Measurements from ENCODE around the gene CCL4. TPM values are rescaled to one million over a fixed set of nuclear protein-coding genes. Genes with fewer than 3 reads are reported as not detected.
"Not testable (repeated sequence)": the region's sequence is repeated elsewhere in the genome, so short reads cannot be mapped to it uniquely, and the experiment has no call there.

The CCL4 gene
- 10 to 100 TPM in 1 of 10 donors, 1 to 10 TPM in 8, under 1 TPM in 1; 0.48 to 16.8 (median 3.3) TPM for polyA plus RNA-seq (ENCODE audit: insufficient read length in 10 of 10)
- long read RNA-seq, donor 1, partial matches to known transcripts, result 0 of 4 reads
- long read RNA-seq, donor 1, other reads (novel, unspliced or antisense), result 0 of 4 reads
- long read RNA-seq, donor 2, partial matches to known transcripts, result 0 of 1 reads
- long read RNA-seq, donor 2, other reads (novel, unspliced or antisense), result 0 of 1 reads
- long read RNA-seq, donor 3, result 0 reads
- long read RNA-seq, donor 4, partial matches to known transcripts, result 0 of 1 reads
- long read RNA-seq, donor 4, other reads (novel, unspliced or antisense), result 0 of 1 reads
- long read RNA-seq, donor 5, partial matches to known transcripts, result 0 of 2 reads
- long read RNA-seq, donor 5, other reads (novel, unspliced or antisense), result 0 of 2 reads
- long read RNA-seq, donor 6, result 0 reads
- long read RNA-seq, donor 7, partial matches to known transcripts, result 0 of 3 reads
- long read RNA-seq, donor 7, other reads (novel, unspliced or antisense), result 0 of 3 reads
- long read RNA-seq, donor 8, result 0 reads
- long read RNA-seq, donor 9, result 0 reads

DNA sequence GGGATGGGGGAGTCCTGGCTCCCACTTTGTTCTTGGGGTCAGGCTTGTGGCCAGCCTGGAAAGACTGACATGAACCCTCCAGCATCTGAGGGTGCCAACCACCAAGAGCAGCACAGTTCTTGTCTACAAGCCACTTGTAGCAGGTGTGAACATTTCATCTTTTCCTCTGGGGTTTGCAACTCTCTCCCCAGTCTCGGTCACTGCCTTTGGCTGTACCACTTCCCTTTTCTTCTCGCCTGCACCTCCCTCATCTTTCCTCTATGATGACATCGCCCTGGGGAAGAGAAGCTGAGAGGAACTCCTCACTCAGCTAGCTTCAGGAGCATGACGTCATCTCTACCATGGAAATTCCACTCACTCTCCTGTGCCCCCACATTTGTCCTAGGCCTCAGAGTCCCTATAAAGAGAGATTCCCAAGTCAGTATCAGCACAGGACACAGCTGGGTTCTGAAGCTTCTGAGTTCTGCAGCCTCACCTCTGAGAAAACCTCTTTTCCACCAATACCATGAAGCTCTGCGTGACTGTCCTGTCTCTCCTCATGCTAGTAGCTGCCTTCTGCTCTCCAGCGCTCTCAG is at the start of gene CCL4:
Gene CCL4, plus strand, starts transcription at position 427 of the 575 bp plus-strand sequence. Its CDS starts 79 bp downstream, at position 506.
- DNase-seq, result not testable (repeated sequence)

DNA sequence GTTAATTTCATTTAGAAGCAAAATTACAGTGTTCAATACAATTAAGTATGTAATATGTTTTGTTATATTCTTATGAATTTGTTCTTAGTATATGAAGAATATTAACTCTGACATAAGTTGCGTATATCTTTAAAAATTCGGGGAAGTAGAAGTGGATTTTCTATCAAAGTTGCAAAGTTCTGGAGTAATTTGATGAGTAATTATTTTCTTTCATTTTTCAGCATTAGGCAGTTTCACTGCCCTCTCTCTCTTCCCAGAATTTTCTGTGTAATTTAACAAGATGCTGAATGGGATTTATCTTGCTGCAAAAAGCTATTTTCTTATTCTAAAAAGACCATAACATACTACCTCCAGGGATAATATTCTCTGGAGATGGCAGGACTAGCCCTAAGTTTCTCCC is 48.5 kb upstream of the CCL4 start:
- DNase-seq, result no peak

DNA sequence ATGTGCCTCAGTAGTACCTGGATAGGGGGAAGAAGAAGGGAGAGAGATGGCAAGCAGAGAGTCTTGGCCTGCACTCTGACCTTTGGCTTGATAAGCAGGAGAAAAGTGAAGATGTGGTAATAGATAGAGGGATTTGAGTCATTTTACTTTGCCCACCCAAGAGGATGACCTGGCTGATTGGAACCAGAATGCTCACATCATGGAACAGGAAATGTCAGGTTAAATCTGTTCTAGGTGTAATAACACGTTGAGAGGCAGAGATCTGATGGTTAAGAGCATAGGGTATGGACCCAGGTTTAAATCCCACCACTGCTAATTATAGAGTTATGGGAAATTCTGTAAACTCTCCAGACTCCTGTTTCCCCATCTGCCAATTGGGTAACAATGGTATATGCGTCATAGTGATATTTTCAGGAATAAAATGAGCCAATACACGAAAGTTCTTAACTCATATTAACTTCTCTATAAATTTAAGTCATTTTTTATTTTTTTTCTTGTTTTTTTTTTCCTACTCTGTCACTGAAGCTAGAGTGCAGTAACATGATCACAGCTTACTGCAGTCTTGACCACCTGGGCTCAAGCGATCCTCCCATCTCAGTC is 47.6 kb upstream of the CCL4 start:
- DNase-seq, result no peak

DNA sequence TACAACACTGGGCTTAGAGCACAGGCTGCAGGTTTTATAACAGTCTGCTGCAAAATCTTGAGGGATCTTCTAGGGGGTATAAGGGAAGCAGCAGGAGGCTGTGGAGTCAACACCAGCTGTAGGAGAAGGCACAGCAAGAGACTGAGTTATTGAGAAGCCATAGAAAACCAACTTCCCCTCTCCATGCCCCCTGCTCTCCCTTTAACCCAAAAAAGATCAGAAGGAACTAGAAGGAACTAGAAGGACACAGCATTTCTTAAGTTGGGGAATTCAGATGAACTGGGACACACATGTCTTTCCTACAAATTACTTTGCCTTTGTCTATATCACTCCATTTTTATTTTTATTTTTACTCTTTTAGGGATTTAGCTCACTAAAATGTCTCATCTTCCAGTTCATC is 45.7 kb upstream of the CCL4 start:
- no peak for DNase-seq

DNA sequence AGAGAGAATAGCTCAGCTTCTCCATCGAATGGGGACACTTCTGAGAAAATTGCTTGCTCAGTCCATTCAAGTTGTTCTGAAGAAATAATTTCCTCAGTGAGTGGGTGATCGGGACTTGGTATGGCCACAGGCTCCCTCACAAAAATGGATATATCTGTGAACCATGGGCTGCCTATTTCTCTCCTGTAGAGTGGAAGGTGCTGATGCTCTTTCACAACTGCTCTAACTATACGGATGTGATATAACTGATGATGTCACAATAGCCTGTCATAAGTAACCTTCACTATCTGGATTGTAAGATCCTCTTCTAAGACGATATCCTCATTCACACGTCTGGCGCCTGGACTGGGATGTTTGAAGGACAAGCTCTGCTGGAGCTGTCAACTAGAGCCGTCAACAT is 44.2 kb upstream of the CCL4 start:
- no peak for DNase-seq

DNA sequence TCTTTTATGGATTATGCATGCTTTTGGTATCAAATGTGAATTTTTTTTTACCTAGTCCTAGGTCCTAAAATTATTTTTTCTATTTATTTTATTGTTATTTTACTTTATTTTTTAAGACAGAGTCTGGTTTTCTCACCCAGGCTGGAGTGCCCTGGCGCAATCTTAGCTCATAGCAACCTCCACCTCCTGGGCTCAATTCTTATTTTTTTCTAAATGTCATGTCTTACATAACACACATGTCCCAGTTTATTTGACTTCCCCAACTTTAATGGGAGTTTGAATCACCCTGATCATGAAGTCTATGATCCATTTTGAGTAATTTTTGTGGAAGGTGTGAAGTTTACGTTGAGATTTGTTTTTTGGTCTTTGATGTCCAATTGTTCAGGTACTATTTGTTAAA is 42.8 kb upstream of the CCL4 start:
- no peak for DNase-seq

DNA sequence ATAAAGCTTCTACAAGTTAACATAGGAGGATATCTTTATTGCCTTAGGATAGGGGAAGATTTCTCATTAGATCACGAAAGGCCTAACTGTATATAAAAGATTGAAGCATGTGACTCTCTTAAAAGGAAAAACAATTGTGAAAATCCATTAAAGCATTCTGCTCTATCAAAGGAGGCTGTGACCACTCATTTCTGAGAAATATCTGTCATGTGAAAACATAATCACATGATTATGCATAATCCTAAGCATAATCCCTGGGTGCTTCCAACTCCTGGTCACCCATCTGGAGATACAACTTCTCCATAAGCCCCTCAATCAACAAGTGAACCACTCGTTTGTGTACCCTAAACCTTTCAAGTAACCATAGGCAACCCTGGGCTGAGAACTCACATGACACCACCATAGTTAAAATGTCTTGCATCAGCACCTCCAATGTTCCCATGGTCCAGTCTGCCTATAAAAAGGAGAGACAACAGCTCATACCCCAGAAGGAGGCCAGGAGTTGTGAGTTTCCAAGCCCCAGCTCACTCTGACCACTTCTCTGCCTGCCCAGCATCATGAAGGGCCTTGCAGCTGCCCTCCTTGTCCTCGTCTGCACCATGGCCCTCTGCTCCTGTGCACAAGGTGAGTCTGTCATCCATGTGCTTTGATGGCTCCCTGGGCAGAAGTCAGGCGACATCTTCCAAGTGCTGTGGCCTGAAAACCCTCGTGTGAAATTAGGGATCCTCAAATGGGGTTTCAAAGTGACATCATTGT is 39.7 kb upstream of the CCL4 start, which contains the start of gene CCL18:
Gene CCL18, plus strand, starts transcription at position 487 of the 756 bp plus-strand sequence. Its CDS starts 71 bp downstream, at position 558.
- DNase-seq, result no peak

DNA sequence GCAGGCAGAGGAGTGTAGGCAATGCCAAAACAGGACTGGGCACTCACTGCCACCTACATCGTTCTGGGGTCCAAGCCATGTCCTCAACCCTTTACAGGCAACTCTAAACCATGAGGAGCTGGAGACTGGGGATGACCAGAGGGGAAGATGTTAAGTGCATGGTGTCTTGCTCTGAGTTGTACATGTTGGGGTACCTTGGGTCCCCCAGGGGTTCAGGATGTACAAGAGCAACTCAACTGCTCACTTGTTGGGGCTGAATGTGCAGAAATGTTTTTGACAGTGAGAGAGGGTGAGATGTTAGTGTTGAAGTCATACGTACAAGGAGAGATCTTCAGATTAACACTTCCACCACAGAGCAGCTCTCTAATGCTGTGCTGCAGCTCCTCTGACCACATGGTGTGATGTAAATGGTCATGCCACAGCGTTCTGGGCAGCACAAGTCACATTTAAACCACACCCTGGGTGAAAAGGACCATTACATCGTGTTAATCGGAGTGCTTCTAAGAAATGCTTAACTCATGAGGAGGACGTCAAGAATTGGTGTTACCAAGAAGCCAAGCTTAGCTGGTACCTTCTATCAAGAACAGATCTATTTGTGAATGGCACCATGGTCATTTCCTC is 37.2 kb upstream of the CCL4 start:
- no peak for DNase-seq

DNA sequence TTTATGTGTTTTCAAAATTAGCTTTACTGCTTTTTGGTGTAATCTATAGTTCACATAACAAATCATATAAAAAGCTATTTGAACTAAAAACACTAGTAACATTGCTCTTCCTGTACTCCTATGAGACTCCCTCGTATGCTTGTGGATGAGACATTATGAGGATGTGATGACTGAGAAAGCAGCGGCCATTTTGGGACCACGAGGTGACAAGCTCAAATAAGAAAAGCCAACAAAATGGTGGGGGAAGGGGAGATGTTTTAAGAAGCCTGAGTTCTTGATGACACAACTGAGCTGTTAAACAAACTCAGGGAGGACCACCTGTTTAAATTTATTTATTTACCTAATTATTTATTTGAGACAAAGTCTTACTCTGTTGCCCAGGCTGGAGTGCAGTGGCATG is 35.1 kb upstream of the CCL4 start:
- no peak for DNase-seq

DNA sequence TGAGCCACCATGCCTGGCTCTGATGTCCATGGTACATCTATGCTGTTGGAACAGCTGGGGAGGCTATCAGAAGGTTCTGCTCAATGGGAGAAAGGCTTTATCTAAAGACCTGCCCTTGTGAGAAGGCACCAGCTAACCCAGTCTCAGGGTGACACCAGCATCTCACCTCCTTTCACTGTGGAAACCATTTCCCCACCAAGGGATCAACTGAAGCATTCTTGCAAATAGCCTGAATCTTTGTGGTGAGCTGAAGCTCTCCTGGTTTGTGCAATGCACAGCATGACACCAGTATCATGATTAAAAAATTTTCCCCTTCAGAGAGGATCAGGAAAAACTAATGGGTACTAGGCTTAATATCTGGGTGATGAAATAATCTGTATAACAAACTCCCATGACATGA is 34.5 kb upstream of the CCL4 start:
- no peak for DNase-seq

DNA sequence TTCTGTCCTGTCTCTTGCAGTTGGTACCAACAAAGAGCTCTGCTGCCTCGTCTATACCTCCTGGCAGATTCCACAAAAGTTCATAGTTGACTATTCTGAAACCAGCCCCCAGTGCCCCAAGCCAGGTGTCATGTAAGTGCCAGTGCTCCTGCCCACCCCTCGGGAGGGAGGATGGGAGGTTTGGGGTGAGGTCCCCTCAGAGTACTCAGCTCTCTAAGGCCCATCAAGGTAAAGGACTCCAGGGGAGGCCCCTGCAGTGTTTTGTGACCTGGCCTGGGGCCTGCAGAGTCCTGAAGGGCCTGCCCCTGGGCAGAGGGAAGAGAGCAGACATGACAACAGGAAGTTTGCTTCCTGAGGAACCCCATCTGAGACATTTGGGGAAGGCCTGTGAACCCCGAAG is 33.2 kb upstream of the CCL4 start:
- no peak for DNase-seq

DNA sequence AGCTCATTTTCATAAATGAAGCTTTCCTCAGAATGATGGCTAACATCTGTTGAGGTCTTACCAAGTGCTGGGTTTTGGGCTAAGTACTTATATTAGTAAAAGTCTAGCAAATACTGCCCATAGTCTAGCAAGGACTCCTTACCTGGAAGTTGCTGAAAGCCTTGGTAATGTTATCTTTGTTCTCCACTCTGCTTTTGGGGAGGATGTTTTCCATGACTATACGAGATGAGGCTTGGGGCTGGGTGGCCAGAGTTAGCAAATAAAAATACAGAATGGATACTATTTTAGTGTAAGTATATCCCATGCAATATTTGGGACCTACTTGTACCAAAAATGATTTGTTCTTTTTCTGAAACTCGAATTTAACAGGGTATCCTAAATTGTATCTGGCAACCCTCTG is 31.9 kb upstream of the CCL4 start:
- no peak for DNase-seq

DNA sequence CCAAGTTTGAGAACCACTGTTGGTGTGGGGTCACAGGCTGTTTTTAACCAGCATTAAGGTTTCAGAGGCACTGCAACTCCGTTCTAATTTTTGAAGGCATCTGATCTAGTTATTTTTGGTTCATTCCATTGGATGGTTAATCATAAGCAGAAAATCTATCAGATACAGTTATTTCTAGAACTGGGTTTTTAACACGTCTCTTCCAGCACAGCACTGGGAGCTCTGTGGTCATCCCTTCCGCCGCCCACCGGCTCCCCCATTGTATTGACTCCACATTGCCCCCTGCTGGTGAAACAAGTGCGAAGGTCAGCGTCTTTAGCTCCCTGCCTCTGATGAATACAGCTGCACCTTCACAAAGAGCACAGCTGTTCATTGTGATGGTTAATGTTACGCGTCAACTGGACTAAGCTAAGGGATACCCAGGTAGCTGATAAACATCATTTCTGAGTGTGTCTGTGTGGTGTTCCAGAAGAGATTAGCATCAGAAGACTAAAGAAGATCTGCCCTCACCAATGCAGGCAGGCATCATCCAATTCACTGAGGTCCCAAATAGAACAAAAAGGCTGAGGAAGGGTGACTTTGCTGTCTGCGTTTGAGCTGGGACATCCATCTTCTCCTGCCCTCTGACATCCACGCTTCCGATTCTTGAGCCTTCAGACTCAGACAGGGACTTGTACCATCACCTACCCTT is 31.1 kb upstream of the CCL4 start:
- DNase-seq, result peak in 2 of 3 donors; percentile 11 to 39

DNA sequence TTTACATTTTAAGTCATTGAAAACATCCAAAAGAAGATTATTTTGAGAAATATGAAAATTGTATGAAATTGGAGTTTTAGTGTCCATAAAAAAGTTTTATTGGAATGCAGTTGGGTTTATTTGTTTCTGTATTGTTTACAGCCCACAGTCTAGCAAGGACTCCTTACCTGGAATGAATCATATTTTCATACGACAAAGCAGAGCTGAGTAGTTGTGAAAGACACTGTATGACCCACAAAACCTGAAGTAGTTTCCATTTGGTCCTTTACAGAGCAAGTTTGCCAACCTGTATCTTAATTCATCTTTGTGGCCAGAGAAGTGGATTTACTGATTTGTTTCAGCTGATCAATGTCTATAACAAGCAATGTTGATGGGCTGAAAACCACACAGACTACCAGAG is 29.3 kb upstream of the CCL4 start:
- DNase-seq, result no peak

DNA sequence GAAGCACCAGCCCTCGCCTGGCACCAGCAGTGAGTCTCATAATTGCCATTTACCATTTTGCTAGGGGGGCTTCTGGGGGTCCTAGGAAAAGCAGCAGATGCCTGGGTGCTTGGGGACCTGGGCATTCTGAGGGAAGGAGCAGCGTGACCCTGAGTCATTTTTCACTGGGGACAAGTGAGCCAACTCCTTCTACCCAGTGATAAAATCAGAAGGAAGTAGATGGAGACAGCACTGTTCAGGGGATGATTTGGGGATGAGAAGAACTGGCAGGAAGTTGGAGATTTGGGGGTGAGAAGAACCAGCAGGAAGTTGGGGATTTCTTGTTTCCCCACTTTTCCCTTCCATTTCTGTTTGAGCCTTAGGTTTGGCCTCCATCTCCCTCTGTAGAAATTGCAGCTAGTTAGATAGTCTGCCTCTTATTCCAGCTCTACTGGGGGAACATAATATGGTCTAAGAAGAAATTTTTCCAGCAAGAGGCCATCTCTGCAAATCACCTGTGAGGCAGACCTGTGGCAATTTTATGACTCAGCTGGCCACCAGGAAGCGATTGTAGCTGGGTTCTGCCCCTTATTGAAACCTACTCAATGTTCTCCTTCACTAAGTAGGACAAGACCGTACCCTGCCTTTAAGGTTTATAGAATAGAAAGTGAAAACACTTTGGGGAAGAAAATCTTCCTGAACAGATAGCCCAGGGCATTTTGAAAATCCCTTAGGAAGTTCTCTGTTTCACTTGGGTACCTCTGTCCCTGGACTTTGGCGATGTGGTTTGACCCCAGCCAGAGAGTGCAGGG is 21.8 kb upstream of the CCL4 start:
- not testable (repeated sequence) for DNase-seq

DNA sequence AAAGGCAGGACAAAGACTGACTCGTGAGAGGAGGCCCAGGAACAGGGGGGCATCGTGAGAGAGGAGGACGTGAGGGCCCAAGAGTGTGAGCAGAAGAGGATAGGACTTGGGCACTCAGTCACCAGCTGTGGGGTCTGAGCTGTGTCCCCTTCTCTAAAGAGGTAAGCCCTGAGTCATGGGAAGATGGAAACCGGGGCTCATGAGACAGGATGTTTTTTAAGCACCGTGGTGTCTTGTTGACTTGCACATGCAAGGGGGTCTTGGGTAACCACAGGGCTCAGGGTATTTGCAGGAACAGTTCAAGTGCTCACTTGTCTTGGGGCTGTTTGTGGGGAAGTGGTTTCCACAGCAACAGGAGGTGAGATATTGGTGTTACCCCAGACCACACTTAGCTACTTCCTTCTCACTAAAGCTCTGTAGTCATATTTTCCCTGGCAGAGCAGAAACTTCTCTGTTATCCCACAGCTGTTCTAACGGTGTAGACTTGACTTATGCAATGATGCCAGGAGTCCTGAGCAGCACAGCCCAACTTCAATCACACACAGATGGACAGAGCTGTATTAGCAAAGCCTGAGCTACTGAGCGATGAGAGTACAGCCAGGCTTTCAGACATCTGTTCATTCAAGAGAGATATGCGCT is 21.0 kb upstream of the CCL4 start:
- DNase-seq, result peak in 1 of 3 donors; percentile 23

DNA sequence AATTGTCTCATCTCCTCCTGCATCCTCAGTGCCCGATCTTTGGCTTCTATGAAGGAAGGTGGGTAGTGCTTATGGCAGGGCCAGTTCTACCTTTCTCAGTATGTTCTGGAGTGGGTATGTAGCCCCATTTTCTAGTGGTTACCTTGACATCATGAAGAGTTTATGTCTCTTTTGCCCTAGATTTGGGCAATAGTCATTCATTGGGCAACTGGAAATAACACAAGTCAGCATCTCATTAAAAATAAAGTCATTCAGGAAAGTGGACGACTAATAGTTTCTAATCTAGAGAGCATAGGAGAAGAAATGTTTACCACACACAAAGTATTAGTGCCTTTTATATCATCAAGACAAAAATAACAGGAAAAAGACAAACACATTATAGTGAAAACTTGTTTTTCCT is 19.9 kb upstream of the CCL4 start:
- not testable (repeated sequence) for DNase-seq

DNA sequence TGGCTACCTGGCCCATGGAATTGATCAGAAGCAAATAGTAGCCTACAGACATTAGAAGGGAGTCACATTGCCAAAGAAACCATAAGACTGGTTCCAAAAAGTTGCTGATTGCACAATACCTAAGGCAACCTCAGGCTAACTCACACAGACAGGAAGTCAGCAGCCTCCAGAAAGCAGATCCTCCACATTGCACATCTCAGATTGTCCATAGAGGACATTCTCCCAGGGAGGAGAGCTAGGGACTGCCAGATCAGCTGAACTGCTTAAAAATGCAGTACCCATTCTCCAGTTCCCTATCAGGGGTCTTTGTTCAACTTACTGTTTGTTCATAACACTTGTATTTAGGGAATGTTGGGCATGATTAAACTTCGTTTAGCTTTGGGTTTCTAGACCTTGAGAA is 17.9 kb upstream of the CCL4 start:
- no peak for DNase-seq

DNA sequence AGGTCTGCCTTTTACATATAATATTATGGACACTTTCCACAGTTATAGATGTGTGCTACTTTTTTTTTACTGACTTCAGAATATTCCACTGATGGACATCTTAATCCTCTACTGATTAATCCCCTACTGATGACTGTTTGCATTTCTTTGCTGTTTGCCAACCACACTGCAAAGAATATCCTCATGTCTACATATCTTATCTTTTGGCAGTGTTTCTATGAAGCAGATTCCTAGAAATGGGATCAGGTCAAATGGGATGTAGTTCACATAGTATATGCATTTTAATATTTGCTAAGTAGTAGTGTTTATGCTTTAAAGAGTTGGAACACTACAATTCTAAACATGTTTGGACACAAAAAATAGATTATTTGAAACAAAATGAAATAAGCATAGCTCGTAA is 16.8 kb upstream of the CCL4 start:
- DNase-seq, result no peak

Measured in muscle of back (tissue), 13 donors.